ENCODE results near the gene ELL.
"Not testable (repeated sequence)": the region's sequence is repeated elsewhere in the genome, so short reads cannot be mapped to it uniquely, and the experiment has no call there.

The ELL gene

DNA sequence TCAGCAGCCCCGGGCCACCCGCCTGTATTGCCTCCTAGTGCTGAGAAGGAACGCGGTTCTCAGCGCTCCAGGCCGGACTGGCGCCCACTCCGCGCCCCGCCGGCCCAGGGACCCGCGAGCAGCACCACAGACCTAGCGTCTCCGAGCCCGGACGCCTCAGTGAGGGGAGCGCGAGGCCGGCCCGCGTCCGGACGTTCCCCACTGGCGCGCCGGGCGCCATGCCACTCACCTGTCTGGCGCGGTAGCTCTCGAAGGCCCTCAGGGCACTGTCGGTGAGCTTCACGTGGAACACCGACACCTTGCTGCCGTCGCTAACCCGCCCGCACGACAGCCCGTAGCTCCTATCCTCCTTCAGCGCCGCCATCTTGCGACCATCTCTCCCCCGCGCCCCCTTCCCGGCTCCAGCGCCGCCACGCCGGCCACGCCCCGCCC is at the start of gene ELL:
Gene ELL (minus strand): TSS at position 379 of the 432 bp plus-strand sequence. CDS start 15 bp downstream, at position 364.
- DNase-seq, result no peak

DNA sequence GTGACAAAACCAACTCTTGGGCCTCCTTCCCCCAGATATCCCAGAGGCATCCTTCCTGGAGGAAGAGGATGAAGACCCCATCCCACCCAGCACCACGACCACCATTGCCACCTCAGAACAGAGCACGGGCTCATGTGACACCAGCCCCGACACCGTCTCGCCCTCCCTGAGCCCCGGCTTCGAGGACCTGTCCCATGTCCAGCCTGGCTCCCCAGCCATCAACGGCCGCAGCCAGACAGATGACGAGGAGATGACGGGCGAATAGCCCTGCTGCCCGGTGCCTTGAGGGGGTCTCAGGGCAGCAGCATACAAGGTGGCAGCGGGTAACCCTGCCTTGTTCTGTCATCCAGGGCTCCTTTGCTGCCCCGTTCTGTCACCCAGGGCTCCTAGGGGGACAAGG is 46.5 kb upstream of the ELL start:
- no peak for DNase-seq

DNA sequence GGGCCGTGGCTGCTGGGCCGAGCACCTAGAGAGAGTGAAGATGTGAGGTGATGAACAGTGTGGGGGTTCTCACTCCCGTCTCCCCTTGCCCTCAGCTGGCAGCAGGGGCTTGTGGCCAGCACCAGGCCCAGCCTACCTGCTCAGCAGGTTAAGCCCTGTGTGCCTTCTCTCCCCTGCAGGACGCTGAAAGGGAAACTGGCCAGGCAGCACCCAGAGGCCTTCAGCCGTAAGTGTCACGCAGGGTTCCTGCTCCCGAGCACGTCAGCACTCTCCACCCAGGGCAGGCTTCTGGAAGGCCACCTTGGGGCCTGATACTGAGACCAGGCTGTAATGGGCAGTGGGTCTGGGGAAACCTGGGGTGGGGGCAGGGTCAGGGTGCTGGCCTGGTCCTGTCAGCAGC is 45.1 kb upstream of the ELL start:
- DNase-seq, result no peak

DNA sequence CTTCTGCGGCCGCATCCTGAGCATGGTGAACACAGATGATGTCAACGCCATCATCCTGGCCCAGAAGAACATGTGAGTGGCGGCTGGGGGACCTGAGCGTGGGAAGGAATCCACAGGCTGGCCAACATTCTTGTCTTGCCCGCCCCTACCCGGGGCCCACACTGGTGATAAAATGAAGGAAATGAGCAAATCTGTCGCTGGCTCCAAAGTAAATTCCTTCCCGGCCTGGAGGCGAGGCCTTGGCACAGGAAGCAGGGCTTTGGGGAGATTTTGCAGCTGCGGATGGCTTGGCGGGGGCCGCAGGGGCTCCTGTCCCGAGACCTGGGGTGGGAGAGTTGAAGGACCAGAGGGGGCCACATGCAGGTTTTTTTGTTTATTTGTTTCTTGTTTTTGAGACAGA is 40.2 kb upstream of the ELL start:
- DNase-seq, result no peak

DNA sequence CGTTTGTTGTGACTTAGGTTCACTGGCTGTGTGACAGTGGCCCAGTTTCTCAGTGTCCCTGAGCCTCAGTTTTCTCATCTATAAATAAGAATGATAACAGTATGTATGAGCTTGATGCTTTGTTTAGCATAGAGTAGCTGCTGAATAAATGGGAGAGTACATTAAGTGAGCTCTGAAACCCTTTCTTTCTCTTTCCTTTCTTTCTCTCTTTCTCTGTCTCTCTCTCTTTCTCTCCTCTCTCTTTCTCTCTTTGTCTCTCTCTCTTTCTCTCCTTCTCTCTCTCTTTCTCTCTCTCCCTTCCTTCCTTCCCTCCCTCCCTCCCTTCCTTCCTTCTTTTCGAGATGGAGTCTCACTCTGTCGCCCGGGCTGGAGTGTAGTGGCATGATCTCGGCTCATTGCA is 37.8 kb upstream of the ELL start:
- DNase-seq, result no peak

DNA sequence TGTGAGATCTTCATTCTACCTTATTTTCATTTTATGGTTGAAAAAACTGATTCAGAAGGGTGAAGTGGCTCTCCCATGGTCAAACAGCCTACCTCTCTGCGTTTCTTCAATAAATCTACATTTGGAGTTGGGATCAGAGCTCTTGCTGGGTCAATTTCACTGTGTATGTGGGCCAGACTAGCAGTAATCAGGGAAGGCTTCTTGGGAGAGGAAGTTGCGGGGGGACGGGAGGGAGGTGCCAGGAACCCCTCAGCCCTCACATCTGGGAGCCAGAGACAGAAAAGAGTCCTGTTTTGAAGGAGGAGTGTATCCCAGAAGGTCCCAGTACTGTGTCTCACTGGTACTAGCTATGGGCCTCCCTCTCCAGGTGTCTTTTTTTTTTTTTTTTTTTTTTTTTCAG is 36.7 kb upstream of the ELL start:
- DNase-seq, result no peak

DNA sequence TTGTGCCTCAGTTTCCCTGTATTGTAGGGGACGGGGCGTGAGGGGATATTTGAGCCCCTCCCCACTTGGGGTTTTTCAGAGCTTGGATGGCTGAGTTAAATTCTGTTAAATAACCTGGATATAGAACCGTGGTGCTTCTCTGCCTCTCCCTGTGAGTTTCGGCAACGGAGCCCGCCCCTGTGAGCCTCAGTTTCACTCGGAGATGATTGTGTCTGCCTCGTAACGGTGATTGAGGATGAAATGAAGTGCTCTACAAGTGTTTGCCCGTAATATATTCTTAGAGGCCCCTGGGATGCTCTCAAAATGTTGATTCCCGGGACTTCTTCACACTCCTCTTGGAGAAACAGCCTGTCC is 36.3 kb upstream of the ELL start:
- DNase-seq, result no peak

DNA sequence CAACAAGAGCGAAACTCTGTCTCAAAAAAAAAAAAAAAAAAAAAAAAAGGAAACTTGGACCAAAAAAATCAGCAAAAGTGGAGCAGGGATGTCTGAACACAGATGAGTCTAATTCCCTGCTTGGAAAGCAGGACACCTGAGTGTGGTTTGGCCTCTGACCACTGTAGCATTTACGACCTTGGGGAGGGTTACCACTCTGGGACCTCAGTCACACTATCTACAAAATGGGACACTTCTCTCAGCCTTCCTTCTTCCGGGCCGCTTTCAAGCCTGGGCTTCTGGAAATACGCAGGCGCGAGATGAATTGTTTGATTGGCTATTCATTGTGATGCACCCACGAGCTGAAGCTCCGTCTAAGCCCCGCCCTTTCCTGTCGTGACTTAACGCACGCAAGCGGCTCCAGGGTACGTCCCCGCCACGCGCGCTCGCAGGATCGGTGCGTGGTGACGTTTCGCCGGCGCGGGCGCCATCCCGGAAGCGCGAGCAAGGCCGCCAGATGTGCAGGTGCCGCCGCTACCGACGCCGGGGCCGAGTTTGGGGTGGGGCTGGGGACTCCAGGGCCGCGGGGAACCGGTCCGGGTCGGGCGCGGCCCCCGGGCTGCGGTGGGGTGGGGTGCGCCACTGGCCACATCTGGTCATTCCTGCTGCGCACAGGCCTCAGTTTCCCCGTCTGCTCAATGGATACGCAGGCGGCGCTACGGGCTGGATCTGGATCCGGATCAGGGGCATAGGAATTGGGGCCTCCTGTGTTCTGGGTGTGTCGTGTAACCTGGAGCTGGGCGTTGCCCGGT is 35.7 kb upstream of the ELL start, which contains the start of gene KXD1:
Gene KXD1 (plus strand): TSS at position 460 of the 791 bp plus-strand sequence. CDS start 4,187 bp downstream, outside the sequence.
- peak; percentile 99 for DNase-seq

DNA sequence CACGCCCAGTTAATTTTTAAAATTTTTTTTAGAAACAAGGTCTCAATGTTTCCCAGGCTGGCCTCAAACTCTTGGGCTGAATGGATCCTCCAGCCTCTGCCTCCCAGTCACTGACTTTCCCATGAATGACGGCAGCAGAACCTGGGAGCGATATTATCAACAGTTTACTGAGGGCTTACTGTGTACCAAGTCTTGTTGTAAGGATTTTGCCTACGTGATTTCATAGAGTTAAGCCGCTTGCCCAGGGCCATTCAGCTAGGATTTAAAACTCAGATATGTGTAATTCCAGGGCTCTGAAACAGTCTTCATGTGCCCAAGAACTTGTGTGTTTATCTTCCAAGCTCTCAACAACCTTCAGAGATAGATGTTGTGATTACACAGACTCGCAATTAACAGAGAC is 29.8 kb upstream of the ELL start:
- DNase-seq, result no peak

DNA sequence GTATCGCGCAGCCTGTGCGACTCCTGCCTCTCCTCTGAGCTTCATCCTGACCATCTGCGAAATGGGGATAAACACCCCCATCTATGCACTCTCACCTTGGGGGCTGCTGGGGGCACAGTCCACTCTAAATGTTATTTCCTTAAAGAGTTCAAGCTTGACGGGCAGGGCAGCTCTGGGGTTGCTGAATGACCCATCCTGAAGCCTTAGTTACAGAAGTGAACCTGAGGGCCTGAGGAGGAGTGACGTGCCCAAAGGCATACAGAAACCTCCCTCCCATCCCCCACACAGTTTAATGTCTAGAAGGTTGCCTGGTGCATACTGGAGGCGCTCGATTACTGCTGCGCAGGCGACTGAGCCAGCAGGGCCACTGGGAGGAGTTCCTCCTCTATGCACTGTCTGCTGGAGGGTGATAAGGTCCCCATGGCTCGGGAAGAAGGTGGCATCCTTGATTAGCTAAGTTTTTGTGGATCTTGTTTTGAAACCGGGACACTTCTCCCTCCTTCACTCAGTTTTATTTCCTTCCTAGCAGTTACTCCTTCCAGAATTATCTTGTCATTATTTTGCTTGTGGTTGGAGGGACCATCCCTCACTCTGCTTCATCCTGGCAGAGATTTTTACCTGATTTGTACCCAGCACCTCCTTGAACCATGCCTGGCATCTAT is 22.1 kb upstream of the ELL start:
- peak; percentile 6 for DNase-seq

DNA sequence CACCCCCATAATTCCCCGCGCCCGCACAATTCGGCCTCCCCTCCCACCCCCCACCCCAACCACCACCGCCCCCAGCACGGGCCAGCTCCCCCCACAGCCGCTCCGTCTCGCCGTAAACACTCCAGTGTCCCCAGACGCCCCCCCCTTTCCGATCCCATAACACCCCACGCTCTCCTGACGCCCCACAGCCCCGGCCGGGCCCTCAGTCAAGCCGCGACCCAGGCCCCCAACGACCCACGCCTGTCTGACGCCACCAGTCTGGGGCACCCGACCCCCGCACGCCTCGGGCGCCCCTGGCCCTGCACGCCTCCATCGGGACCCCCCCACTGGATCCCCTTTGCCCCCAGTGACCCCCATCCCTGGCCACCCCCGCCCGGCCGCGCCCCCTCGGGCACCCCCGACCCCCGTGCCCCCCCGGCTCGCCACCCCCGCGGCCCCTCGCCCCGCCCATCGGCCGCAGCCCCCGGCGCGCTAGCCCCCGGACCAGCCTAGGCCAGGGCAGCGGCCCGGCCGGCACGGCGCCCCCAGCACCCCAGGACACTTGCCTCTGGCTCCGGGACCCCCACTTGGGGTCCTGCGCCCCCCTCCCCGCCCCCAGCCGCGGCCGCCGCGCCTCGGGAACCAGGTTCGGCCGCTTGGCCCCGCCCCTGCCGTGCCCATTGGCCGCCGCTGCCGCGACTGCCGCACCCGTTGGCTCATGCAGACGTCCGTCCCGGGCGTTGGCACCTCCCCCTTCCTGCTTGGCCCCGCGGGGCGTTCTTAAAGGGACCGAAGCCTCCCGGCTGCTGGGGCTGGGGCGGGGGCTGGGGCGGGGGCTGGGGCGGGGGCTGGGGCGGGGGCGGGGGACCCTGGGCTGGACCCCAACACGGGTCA is 21.3 kb upstream of the ELL start, which contains the start of gene FKBP8:
Gene FKBP8 (minus strand): TSS at position 633 of the 873 bp plus-strand sequence. CDS start 1,603 bp downstream, outside the sequence.
- DNase-seq, result peak; percentile 85

DNA sequence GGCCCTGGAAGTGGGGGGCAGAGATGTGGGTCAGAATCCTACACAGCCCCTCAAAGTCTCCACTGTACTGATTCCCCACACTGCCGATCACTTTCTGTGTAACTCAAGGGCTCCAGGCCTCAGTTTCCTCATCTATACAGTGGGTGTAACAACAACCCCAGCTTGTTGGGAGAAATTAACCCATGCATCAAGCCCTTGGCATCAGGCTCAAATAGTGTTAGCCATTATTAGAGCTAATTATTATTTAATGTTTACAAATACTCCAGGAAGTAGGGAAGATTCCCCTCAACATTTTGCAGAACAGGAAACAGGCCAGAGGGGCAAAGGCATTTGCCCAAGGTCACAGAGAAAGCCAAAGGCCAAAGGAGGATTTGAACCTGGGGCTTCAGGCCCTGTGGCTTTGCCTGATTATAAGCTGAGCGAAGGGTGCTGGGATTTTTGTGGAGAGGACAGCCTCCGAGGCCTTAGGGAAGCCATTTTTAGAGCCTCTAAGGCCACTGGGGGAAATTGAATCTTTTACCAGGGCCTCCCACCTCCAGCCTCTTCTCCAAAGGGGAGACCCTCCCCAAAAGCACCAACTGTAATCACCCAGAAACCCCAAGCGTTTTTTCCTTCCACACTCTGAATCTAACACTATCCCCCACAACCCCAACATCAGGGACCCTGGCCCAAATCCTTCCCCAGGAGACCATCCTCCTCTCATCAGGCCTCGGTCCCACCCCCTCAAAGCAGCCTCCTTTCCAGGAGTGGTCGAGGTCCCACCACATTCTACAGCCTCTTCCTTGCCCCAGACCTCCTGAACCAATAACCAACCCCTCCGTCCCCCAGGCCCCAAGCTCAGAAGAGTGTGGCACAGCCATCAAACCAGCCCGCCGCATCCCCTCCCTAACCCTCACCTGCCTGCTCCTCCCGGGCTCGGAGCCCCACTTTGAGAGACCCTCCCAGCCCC is 20.4 kb upstream of the ELL start:
- no peak for DNase-seq

DNA sequence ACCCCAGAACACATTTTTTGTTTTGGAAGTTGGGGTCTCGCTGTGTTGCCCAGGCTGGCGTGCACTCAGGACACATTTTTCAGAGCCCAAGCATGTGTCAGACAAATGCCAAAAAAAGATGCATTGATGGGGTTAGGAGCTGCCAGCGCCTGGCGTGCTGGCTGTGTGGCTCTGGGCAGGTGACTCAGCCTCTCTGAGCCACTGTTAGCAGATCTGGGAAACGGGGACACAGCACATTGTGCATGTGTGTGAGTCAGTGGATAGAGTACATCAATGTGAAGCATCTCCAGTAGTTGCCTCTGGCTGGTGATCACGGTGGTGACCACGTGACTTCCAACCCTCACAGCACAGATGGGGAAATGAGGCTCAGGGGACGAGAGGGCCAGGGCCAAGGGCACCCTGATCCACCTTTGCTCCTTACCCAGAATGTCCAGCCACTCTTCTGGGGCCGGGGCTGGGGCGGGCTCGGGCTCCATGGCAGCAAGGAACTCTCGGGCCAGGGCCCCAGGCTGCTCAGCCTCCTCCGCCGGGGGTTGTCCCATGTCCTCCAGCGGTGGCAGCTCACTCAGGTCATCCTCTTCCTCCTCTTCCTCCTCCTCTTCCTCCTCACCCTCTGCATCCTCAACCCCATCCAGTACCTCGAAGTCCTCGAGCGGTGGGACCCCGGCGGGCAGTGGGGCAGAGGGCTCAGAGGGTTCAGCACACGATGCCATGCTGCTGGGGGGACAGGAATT is 19.6 kb upstream of the ELL start:
- no peak for DNase-seq

DNA sequence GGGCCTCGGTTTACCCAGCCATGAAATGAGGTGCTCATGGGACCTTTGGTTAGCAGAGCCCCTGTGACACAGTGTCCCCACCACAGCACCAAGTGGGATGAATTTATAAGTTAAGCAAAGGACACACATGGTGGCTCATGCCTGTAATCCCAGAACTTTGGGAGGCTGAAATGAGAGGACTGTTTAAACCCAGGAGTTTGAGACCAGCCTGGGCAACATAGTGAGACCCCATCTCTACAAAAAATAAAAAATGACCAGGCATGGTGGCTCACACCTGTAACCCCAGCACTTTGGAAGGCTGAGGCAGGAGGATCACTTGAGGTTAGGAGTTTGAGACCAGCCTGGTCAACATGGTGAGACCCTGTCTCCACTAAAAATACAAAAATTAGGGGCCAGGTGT is 18.3 kb upstream of the ELL start:
- not testable (repeated sequence) for DNase-seq

DNA sequence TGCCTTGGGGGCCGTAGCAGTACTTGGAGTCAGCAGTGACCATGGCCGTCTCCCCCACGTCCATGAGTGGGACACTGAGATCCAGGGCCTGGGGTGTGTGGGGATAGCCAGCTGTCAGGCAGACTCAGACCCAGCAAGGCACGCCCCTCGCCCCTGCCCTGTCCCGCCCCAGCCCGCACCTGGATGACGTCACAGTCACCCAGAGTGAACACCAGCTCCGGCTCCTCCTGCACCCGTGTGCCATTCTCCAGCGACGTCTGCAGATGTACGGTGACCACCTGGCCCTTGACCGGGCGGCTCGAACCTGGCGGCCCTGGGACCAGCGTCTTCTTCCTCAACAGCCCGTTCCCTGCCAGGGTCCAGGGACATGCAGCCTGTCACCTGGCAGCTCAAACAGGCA is 17.5 kb upstream of the ELL start:
- DNase-seq, result no peak

DNA sequence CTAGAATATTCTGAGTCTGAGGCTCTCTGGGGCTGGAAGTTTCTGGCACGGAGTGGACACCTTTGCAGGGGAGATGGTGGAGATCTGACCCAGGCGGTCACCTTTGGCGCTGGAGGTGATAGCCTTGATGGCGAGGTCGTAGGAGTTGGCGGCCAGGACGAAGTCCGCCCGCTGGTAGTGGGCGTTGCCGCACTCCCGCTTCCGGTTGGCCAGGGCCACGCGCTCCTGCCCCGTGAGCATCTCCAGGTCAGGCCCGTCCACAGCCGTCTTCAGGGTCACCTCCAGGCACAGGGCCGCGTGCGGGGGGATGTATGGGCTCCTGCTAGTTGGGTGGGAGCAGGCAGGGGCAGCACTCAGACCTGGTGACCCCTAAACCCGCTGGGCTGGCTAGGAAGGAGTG is 16.2 kb upstream of the ELL start:
- DNase-seq, result no peak

DNA sequence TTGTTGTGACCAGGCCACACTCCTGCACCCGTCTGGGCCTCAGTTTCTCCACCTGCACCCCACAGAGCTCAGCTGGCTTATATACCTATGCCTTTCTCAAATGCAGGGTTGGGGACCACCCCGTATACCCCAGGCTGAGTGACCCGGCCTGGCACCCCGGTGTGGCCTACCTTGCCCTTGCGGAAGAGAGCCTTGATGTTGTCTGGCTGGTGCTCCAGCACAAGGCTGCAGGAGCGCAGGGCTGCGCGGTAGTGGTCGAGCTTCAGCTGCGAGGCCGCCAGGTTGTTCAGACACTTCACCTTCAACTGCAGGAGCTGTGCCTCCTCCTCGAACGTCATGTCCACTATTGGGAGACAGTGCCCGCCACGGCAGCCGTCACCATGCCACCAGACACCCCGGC is 15.6 kb upstream of the ELL start:
- DNase-seq, result no peak

DNA sequence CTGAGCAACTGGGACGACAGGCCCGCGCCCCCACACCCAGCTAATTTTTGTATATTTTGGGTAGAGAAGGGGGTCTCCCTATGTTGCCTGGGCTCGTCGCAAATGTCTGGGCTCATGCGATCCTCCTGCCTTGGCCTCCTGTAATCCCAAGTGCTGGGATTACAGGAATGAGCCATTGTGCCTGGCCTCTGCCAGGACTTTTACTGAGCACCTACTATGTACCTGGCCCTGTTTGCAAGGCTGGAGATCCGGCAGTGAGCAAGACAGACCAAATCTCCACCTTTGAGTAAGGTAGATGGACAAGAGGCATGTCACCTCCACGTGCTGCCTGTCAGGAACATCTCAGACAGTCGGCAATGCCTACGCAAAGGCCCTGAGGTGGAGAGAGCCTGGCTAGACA is 14.6 kb upstream of the ELL start:
- no peak for DNase-seq

DNA sequence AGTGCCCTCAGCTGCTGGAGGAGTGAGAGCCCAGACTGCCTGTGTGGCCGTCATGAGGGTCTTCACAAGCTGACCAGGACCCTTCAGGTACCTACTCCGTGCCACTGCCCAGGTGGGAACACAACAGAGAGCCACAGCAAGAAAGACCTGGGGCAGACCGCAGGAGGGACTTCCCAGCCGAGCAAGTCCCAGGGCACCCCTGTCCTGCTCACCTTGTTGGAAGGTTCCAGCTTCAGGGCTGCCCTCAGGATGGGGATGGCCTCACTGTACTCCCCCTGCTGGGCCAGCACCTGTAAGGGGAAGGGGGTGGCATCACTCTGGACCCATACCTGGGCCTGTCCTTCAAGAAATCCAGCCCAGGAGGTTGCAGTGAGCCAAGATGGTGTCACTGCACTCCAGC is 11.2 kb upstream of the ELL start:
- no peak for DNase-seq

DNA sequence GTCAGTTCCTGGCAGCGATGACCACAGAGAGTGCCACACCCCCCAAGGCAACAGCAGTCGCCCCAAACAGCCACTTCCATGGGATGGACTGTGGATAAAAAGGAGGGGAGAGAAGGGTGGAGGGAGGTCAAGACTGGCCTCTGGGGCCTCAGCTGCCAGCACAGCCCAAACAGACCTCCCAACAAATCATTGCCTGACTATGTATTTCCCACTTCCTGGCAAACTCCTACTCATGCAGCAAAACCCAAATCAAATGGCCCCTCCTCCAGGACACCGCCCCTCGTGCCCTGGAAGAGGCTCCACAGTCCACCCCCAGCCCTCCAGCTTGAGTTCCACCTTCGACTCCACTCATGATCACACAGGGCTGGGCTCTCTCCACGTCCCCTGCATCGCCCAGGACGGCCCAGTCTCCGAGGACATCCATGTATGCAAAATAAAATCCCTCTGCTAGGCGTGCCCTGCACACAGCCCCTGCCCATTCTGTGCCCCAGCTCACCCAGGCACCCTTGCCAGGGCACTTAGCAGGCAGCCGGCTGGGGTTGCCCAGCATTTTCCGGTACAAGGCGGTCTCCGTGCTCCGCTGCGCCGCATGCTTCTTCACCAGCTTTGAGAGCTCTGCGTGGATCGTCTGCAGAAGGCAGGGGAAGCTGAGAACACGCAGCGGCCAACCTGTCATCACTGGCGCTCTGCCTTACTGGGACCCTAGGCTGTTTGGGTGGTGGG is 10.5 kb upstream of the ELL start:
- DNase-seq, result no peak

DNA sequence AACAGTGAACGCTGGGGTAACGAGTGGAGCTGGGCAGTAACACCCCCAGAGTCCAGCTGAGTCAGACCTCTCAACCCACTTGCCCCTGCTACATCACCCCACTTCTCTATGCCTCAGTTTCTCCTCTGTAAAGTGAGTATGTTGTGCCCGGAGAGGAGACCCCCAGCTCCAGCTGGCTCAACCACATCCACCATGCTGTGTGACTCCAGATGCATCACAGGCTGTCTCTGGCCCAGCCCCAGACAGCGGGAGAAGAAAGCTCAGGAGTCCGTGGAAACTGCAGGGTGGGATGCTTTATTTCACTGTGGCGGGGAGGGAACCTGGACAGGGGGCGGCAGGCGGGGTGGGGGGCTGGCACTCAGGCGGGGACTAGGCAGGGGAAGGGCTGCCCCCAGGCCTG is 9.6 kb upstream of the ELL start:
- no peak for DNase-seq

All from COR-L47 (cell line).